Activated CD8-positive, alpha-beta T cell treated with anti-CD3 and anti-CD28 coated beads for 36 hours (primary cell): Measurements from ENCODE around the gene OR51G1. TPM values are rescaled to one million over a fixed set of nuclear protein-coding genes. Genes with fewer than 3 reads are reported as not detected.

ENCODE experiments used
- ATAC-seq: fragments of 200-7000 bp; cut with Tn5 transposase; one replicate; pipeline ENCODE4 v1.10.0; 2021; ENCODE audit warnings: mild to moderate bottlenecking, moderate library complexity
- CTCF ChIA-PET: fragments of 350-600 bp; sonication (Branson Sonifier 250); formaldehyde crosslinking; loops from one replicate; lab custom pipeline; 2021; ENCODE audit warnings: antibody characterized with exemption; lab: Charles Lee
- POLR2A ChIA-PET: fragments of 350-600 bp; sonication (Branson Sonifier 250); formaldehyde crosslinking; loops from one replicate; lab custom pipeline; 2021; ENCODE audit warnings: antibody characterized with exemption; lab: Charles Lee
- DNase-seq: peaks from one replicate; pipeline ENCODE4 v3.0.0-alpha.2; 2020
- H3K27ac Mint-ChIP-seq: one replicate; pipeline ENCODE4 v1.8.0; 2021; ENCODE audit warnings: mild to moderate bottlenecking, mixed read lengths
- H3K27me3 Mint-ChIP-seq: one replicate; pipeline ENCODE4 v1.8.0; 2021; ENCODE audit warnings: mixed read lengths
- H3K36me3 Mint-ChIP-seq: one replicate; pipeline ENCODE4 v1.8.0; 2021; ENCODE audit warnings: low read depth, mixed read lengths
- H3K4me1 Mint-ChIP-seq: one replicate; pipeline ENCODE4 v1.8.0; 2021; ENCODE audit warnings: low read depth, mixed read lengths
- H3K4me3 Mint-ChIP-seq: one replicate; pipeline ENCODE4 v1.8.0; 2021; ENCODE audit warnings: mild to moderate bottlenecking, moderate library complexity, mixed read lengths
- H3K9me3 Mint-ChIP-seq: one replicate; pipeline ENCODE4 v1.8.0; 2021; ENCODE audit warnings: mixed read lengths
- CTCF ChIP-seq: fragments of 200-600 bp; IDR thresholded peaks from one replicate; pipeline ENCODE4 v1.8.0; 2022; ENCODE audit warnings: antibody characterized with exemption, mild to moderate bottlenecking
- intact Hi-C: fragments of 100-400 bp; cut with micrococcal nuclease; formaldehyde crosslinking; loops from one replicate; pipeline ENCODE4 v1.10.0; 2022
- total RNA-seq, 2 experiments: library from RNA; stranded (reverse); gene quantifications; one replicate each; pipeline ENCODE4 v1.2.3, GENCODE V29; 2021

OR51G1 gene
- total RNA-seq, 2 experiments from 2014 or later, result not detected

- DNase-seq (no peak), ATAC-seq (no peak)
- Mint-ChIP-seq H3K27me3 (no peaks in the 10 kb centered on the region), H3K4me1 (no peaks in the 10 kb centered on the region), H3K4me3 (no peak overlapping the region), H3K9me3 (no peaks in the 10 kb centered on the region), H3K27ac (no peak overlapping the region), H3K36me3 (no peaks in the 10 kb centered on the region)
- no peak for TF ChIP-seq CTCF
- intact Hi-C loops, result no loop called here
- ChIA-PET CTCF (no interaction called here), POLR2A (no interaction called here)
Observed at GRCh38 chr11:4936745-4937144, 12.6 kb upstream of the OR51G1 start.

GRCh38 chr11:4932751-4933150, 8.6 kb upstream of the OR51G1 start:
- H3K27me3 Mint-ChIP-seq, result no peaks in the 10 kb centered on the region
- ATAC-seq, result no peak
- H3K4me1 Mint-ChIP-seq, result no peaks in the 10 kb centered on the region
- H3K9me3 Mint-ChIP-seq, result no peaks in the 10 kb centered on the region
- H3K36me3 Mint-ChIP-seq, result no peaks in the 10 kb centered on the region
- no peak overlapping the region for H3K27ac Mint-ChIP-seq
- intact Hi-C loops, result no loop called here
- TF ChIP-seq CTCF, result no peak
- no peak overlapping the region for H3K4me3 Mint-ChIP-seq
- CTCF ChIA-PET, result no interaction called here
- POLR2A ChIA-PET, result no interaction called here
- DNase-seq, result no peak

- DNase-seq (no peak), ATAC-seq (no peak)
- Mint-ChIP-seq H3K27me3 (peaks cover 4% of the 10 kb centered on the region), H3K4me1 (no peaks in the 10 kb centered on the region), H3K4me3 (no peak overlapping the region), H3K36me3 (no peaks in the 10 kb centered on the region), H3K27ac (no peak overlapping the region), H3K9me3 (no peaks in the 10 kb centered on the region)
- ChIA-PET POLR2A (no interaction called here), CTCF (no interaction called here)
- TF ChIP-seq CTCF, result no peak
- intact Hi-C loops, result no loop called here
Observed at GRCh38 chr11:4926608-4927007, 2.5 kb upstream of the OR51G1 start.

- no peak for DNase-seq
- CTCF ChIA-PET, result no interaction called here
- intact Hi-C loops, result no loop called here
- no peak for ATAC-seq
- H3K36me3 Mint-ChIP-seq, result no peaks in the 10 kb centered on the region
- no peak for TF ChIP-seq CTCF
- POLR2A ChIA-PET, result no interaction called here
- H3K27ac Mint-ChIP-seq, result no peak overlapping the region
- H3K4me3 Mint-ChIP-seq, result no peak overlapping the region
- H3K9me3 Mint-ChIP-seq, result no peaks in the 10 kb centered on the region
- peaks cover 4% of the 10 kb centered on the region for H3K27me3 Mint-ChIP-seq
- H3K4me1 Mint-ChIP-seq, result no peaks in the 10 kb centered on the region
Observed at GRCh38 chr11:4922304-4922703, 1.8 kb downstream of the OR51G1 start.

GRCh38 chr11:4921796-4922195, 2.3 kb downstream of the OR51G1 start:
- Mint-ChIP-seq H3K36me3 (no peaks in the 10 kb centered on the region), H3K4me1 (no peaks in the 10 kb centered on the region), H3K27ac (no peak overlapping the region), H3K9me3 (no peaks in the 10 kb centered on the region), H3K27me3 (peaks cover 4% of the 10 kb centered on the region), H3K4me3 (no peak overlapping the region)
- DNase-seq, result no peak
- POLR2A ChIA-PET, result no interaction called here
- intact Hi-C loops, result no loop called here
- CTCF ChIA-PET, result no interaction called here
- ATAC-seq, result no peak
- TF ChIP-seq CTCF, result no peak
